AG09319 (cell line): Measurements from ENCODE around the gene NECTIN2.
"Not testable (repeated sequence)": the region's sequence is repeated elsewhere in the genome, so short reads cannot be mapped to it uniquely, and the experiment has no call there.

Source experiments
- DNase-seq: peaks from one replicate; pipeline ENCODE4 v3.0.0-alpha.2; 2010; ENCODE audit warnings: low read depth; ENCODE audit errors: extremely low read depth
- CTCF ChIP-seq: IDR thresholded peaks from 2 replicates; pipeline ENCODE4 v1.5.1; 2011; ENCODE audit warnings: low read depth, mild to moderate bottlenecking, inconsistent platforms, low read length, moderate library complexity

NECTIN2 gene

GRCh38 chr19:44924243-44924725 lies 78.2 kb downstream of the NECTIN2 start:
- no peak for TF ChIP-seq CTCF
- DNase-seq: no peak

GRCh38 chr19:44925114-44925891 lies 79.2 kb downstream of the NECTIN2 start:
- DNase-seq: no peak
- no peak for TF ChIP-seq CTCF

GRCh38 chr19:44926245-44927077 lies 80.4 kb downstream of the NECTIN2 start:
- DNase-seq: not testable (repeated sequence)

- TF ChIP-seq CTCF: no peak
- DNase-seq: no peak
These were observed 81.6 kb downstream of the NECTIN2 start for GRCh38 chr19:44927746-44928145.

DNA sequence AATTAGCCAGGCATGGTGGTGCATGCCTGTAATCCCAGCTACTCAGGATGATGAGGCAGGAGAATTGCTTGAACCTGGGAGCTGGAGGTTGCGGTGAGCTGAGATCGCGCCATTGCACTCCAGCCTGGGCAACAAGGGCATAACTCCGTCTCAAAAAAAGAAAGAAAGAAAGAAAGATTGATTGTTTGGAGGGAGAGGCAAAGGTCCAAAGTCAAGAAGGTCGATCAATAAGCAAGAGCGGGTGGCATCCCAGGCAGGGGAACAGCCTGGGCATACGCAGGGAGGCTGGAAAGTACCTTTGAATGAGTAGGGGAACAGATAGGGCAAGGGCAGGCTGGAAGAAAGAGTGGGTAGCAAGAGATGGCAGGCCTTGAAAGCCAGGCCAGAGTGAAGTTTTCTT lies 84.0 kb downstream of the NECTIN2 start:
- no peak for DNase-seq

GRCh38 chr19:44931541-44931940 lies 85.4 kb downstream of the NECTIN2 start:
- TF ChIP-seq CTCF: no peak
- no peak for DNase-seq

More for the DNA sequence above, 84.0 kb downstream of the NECTIN2 start:
- TF ChIP-seq CTCF: no peak
